SJSA1 (cell line): ENCODE results near the gene ACOT11. TPM values are rescaled to one million over a fixed set of nuclear protein-coding genes. Genes with fewer than 3 reads are reported as not detected.

ENCODE experiments used
- DNase-seq, 2 experiments: peaks; one replicate each; pipeline ENCODE4 v3.0.0-alpha.2; 2015 to 2020; ENCODE audit warnings: low spot score in 2 of 2, low read depth in 1 of 2
- H3K27ac ChIP-seq: fragments of 250-450 bp; sonication (Bioruptor Pico); 2 replicates; pipeline ENCODE4 v1.5.1; 2020; ENCODE audit warnings: mild to moderate bottlenecking, moderate library complexity
- H3K27me3 ChIP-seq: fragments of 250-450 bp; sonication (Bioruptor Pico); replicated peaks from 2 replicates; pipeline ENCODE4 v1.5.1; 2020; ENCODE audit warnings: mild to moderate bottlenecking, moderate library complexity
- H3K36me3 ChIP-seq: fragments of 250-450 bp; sonication (Bioruptor Pico); 2 replicates; pipeline ENCODE4 v1.5.1; 2020; ENCODE audit warnings: mild to moderate bottlenecking
- H3K4me1 ChIP-seq: fragments of 250-450 bp; sonication (Bioruptor Pico); replicated peaks from 2 replicates; pipeline ENCODE4 v1.6.1; 2021; ENCODE audit warnings: mild to moderate bottlenecking
- H3K4me3 ChIP-seq: fragments of 250-450 bp; sonication (Bioruptor Pico); 2 replicates; pipeline ENCODE4 v1.5.1; 2020; ENCODE audit warnings: mild to moderate bottlenecking
- H3K9me3 ChIP-seq: fragments of 250-450 bp; sonication (Bioruptor Pico); replicated peaks from 2 replicates; pipeline ENCODE4 v1.5.1; 2020; ENCODE audit warnings: mild to moderate bottlenecking
- total RNA-seq: library from RNA; depleted of rRNA; stranded (reverse); fragments of >200 nt; shearing (Covaris generic); gene quantifications from 2 replicates; pipeline ENCODE4 v1.2.3, GENCODE V29; 2014

Gene ACOT11
- total RNA-seq, 1 experiment from 2014 or later = 1.3 TPM

- Histone ChIP-seq H3K27ac (no peak overlapping the region), H3K4me3 (no peak overlapping the region), H3K9me3 (no peaks in the 10 kb centered on the region), H3K4me1 (no peaks in the 10 kb centered on the region), H3K27me3 (no peaks in the 10 kb centered on the region), H3K36me3 (no peaks in the 10 kb centered on the region)
- no peak for DNase-seq
Observed at GRCh38 chr1:54595956-54596498, 48.0 kb downstream of the ACOT11 start.

DNA sequence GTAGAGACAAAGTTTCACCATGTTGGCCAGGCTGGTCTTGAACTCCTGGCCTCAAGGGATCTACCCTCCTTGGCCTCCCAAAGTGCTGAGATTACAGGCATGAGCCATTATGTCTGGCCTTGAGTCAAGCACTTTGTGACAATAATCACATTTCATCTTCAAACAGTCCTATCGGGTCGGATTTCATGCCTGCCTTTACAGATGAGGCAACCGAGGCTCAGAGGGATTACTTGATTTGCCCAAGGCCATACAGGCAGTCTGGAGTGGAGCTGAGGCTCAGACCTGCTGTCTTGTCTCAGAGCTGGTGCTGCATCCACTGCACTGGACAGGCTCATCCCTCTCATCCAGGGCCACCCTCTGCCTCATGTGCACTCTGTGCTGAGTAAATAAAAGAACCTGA is 48.7 kb downstream of the ACOT11 start:
- H3K9me3 ChIP-seq = no peaks in the 10 kb centered on the region
- no peak overlapping the region for H3K27ac ChIP-seq
- no peaks in the 10 kb centered on the region for H3K4me1 ChIP-seq
- no peak overlapping the region for H3K4me3 ChIP-seq
- no peaks in the 10 kb centered on the region for H3K27me3 ChIP-seq
- H3K36me3 ChIP-seq = no peaks in the 10 kb centered on the region
- DNase-seq = no peak

DNA sequence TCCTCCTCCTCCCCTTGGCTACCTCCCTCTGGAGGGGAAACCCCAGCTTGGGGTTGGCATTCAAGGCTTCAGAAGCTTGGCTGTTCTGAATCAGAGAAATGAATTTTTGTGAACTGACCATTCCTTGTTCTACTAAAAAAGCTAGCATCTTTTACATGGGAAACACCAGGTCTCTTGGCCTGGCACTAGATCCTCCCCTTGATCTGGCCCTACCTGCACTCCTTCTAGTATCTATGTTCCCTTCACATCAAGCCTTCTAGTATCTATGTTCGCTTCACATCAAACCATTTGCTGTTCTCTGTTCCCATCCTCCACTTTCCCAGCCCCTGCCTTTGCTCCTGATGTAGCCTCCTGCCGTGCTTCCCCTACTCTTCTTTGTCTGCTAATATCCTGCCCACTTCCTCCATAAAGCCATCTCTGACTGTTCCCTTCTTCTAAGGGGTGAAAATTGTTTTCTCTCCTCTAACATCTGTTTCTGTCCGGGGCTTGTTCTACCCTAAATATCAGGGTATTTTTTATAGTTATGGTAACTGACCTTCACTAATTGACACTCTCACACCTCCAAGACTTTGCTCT is 49.5 kb downstream of the ACOT11 start:
- Histone ChIP-seq H3K4me3 (no peak overlapping the region), H3K27me3 (no peaks in the 10 kb centered on the region), H3K27ac (no peak overlapping the region), H3K4me1 (no peaks in the 10 kb centered on the region), H3K9me3 (no peaks in the 10 kb centered on the region), H3K36me3 (no peaks in the 10 kb centered on the region)
- DNase-seq = no peak

GRCh38 chr1:54599211-54599823 is 51.3 kb downstream of the ACOT11 start:
- no peaks in the 10 kb centered on the region for H3K27me3 ChIP-seq
- no peaks in the 10 kb centered on the region for H3K9me3 ChIP-seq
- no peaks in the 10 kb centered on the region for H3K36me3 ChIP-seq
- DNase-seq = no peak
- no peak overlapping the region for H3K27ac ChIP-seq
- H3K4me3 ChIP-seq = no peak overlapping the region
- H3K4me1 ChIP-seq = no peaks in the 10 kb centered on the region

- Histone ChIP-seq H3K4me3 (no peak overlapping the region), H3K9me3 (no peaks in the 10 kb centered on the region), H3K4me1 (no peaks in the 10 kb centered on the region), H3K36me3 (no peaks in the 10 kb centered on the region), H3K27me3 (no peaks in the 10 kb centered on the region), H3K27ac (no peak overlapping the region)
- DNase-seq = no peak
Observed at GRCh38 chr1:54600947-54601721, 53.1 kb downstream of the ACOT11 start.

DNA sequence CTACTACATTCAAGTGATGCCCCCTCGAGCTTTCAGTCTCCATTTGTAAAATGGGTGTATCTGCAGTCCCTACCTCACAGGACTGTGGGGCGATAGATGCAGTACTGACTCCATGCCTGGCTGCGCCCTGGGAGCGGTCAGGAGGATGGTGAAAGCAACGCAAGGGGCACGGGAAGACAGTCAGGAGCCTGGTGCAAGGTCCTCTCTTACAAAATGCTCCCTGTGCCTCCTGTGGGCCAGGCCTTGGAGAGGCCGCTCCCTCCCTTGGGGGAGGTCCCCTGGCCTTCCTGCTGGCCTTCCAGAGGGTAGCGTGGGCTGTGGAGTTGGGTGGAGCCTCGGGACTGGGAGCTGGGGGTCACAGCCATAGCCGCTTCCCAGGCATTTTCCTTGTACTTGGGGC is 53.7 kb downstream of the ACOT11 start:
- Histone ChIP-seq H3K27me3 (no peaks in the 10 kb centered on the region), H3K4me1 (no peaks in the 10 kb centered on the region), H3K4me3 (no peak overlapping the region), H3K36me3 (no peaks in the 10 kb centered on the region), H3K27ac (no peak overlapping the region), H3K9me3 (no peaks in the 10 kb centered on the region)
- DNase-seq = no peak

GRCh38 chr1:54602554-54602953 is 54.5 kb downstream of the ACOT11 start:
- Histone ChIP-seq H3K27me3 (no peaks in the 10 kb centered on the region), H3K9me3 (no peaks in the 10 kb centered on the region), H3K27ac (no peak overlapping the region), H3K4me3 (no peak overlapping the region), H3K4me1 (no peaks in the 10 kb centered on the region), H3K36me3 (no peaks in the 10 kb centered on the region)
- DNase-seq = no peak

DNA sequence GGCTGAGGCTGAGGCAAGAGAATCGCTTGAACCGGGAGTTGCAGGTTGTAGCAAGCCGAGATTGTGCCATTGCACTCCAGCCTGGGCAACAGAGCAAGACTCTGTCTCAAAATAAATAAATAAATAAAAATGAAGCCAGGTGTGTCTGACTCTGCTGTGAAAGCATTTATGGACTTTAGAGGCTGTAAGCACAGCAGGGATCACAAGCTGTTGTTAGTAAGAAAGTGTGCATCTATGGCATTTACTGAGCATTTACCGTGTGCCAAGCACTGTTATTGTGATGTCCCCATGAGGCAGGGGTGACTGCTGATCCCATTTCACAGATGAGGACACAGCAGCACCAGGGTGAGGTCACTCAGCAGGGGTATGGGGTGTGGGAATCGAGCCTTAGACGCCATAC is 55.2 kb downstream of the ACOT11 start:
- no peak for DNase-seq
- no peak overlapping the region for H3K4me3 ChIP-seq
- H3K4me1 ChIP-seq = no peaks in the 10 kb centered on the region
- H3K27me3 ChIP-seq = no peaks in the 10 kb centered on the region
- H3K27ac ChIP-seq = no peak overlapping the region
- H3K9me3 ChIP-seq = no peaks in the 10 kb centered on the region
- no peaks in the 10 kb centered on the region for H3K36me3 ChIP-seq

GRCh38 chr1:54604051-54604450 is 56.0 kb downstream of the ACOT11 start:
- no peaks in the 10 kb centered on the region for H3K4me1 ChIP-seq
- no peaks in the 10 kb centered on the region for H3K36me3 ChIP-seq
- H3K27me3 ChIP-seq = no peaks in the 10 kb centered on the region
- H3K9me3 ChIP-seq = no peaks in the 10 kb centered on the region
- DNase-seq = no peak
- H3K4me3 ChIP-seq = no peak overlapping the region
- no peak overlapping the region for H3K27ac ChIP-seq

GRCh38 chr1:54604572-54605370 is 56.7 kb downstream of the ACOT11 start:
- Histone ChIP-seq H3K27ac (no peak overlapping the region), H3K36me3 (no peaks in the 10 kb centered on the region), H3K4me3 (no peak overlapping the region), H3K4me1 (no peaks in the 10 kb centered on the region), H3K9me3 (no peaks in the 10 kb centered on the region), H3K27me3 (no peaks in the 10 kb centered on the region)
- no peak for DNase-seq

GRCh38 chr1:54606096-54606989 is 58.3 kb downstream of the ACOT11 start:
- Histone ChIP-seq H3K27ac (no peak overlapping the region), H3K4me1 (no peaks in the 10 kb centered on the region), H3K9me3 (no peaks in the 10 kb centered on the region), H3K27me3 (no peaks in the 10 kb centered on the region), H3K4me3 (no peak overlapping the region), H3K36me3 (no peaks in the 10 kb centered on the region)
- DNase-seq = no peak

DNA sequence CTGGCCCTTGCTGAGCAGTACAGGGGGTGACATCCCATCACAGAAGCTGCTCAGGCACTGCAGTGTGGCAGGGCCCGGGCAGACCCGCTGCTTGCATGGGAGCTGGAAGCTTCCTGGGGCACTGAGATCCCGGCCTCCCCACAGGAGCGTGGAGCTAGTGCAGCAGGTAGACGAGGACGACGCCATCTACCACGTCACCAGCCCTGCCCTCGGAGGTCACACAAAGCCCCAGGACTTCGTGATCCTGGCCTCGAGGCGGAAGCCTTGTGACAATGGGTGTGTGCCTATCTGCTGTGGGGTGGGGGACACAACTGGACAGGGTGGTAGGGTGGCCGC is 58.9 kb downstream of the ACOT11 start:
- Histone ChIP-seq H3K27ac (no peak overlapping the region), H3K4me1 (no peaks in the 10 kb centered on the region), H3K4me3 (no peak overlapping the region), H3K36me3 (no peaks in the 10 kb centered on the region), H3K9me3 (no peaks in the 10 kb centered on the region), H3K27me3 (no peaks in the 10 kb centered on the region)
- no peak for DNase-seq
